ENCODE results near the gene BCAS1.

DNA sequence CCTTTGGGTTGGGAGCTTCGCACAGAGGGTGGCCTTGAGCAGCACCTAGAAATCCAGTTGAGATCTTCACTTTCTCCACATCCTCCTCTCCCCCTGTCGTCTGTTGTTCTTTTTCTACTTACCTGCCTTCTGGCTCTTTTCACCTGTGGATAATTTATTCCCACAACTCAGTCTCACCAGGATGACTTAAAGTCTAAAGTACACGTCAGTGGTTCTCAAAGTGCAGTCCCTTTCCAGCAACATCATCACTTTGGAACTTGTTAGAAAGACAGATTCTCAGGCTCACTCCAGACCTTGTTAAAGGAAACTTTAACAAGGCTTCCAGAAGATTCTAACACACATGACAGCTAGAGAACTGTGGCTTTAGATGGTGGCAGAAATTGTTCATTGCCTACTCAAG, 27.7 kb upstream of the BCAS1 start:
- TF ChIP-seq, protein P1, sequence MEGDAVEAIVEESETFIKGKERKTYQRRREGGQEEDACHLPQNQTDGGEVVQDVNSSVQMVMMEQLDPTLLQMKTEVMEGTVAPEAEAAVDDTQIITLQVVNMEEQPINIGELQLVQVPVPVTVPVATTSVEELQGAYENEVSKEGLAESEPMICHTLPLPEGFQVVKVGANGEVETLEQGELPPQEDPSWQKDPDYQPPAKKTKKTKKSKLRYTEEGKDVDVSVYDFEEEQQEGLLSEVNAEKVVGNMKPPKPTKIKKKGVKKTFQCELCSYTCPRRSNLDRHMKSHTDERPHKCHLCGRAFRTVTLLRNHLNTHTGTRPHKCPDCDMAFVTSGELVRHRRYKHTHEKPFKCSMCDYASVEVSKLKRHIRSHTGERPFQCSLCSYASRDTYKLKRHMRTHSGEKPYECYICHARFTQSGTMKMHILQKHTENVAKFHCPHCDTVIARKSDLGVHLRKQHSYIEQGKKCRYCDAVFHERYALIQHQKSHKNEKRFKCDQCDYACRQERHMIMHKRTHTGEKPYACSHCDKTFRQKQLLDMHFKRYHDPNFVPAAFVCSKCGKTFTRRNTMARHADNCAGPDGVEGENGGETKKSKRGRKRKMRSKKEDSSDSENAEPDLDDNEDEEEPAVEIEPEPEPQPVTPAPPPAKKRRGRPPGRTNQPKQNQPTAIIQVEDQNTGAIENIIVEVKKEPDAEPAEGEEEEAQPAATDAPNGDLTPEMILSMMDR (conservative IDR thresholded peaks at IDR 0.05; ENCODE audit: low read length), result no peak
- no peak for TF ChIP-seq EZH2phosphoT487 (IDR thresholded peaks at IDR 0.05; ENCODE audit: borderline replicate concordance, low read depth, low read length)
